Measurements from ENCODE around the gene OTUD4.
A peak's percentile ranks its signal among the peaks of the same experiment; 100 is the strongest.
"Not testable (repeated sequence)": the region's sequence is repeated elsewhere in the genome, so short reads cannot be mapped to it uniquely, and the experiment has no call there.

Gene OTUD4, protein sequence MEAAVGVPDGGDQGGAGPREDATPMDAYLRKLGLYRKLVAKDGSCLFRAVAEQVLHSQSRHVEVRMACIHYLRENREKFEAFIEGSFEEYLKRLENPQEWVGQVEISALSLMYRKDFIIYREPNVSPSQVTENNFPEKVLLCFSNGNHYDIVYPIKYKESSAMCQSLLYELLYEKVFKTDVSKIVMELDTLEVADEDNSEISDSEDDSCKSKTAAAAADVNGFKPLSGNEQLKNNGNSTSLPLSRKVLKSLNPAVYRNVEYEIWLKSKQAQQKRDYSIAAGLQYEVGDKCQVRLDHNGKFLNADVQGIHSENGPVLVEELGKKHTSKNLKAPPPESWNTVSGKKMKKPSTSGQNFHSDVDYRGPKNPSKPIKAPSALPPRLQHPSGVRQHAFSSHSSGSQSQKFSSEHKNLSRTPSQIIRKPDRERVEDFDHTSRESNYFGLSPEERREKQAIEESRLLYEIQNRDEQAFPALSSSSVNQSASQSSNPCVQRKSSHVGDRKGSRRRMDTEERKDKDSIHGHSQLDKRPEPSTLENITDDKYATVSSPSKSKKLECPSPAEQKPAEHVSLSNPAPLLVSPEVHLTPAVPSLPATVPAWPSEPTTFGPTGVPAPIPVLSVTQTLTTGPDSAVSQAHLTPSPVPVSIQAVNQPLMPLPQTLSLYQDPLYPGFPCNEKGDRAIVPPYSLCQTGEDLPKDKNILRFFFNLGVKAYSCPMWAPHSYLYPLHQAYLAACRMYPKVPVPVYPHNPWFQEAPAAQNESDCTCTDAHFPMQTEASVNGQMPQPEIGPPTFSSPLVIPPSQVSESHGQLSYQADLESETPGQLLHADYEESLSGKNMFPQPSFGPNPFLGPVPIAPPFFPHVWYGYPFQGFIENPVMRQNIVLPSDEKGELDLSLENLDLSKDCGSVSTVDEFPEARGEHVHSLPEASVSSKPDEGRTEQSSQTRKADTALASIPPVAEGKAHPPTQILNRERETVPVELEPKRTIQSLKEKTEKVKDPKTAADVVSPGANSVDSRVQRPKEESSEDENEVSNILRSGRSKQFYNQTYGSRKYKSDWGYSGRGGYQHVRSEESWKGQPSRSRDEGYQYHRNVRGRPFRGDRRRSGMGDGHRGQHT

GRCh38 chr4:145180298-145181090 lies at the start of gene OTUD4:
TSS of gene OTUD4 (minus strand) at chr4:145180589. CDS start at chr4:145179973, 616 bp downstream.
- DNase-seq (ENCODE audit: low read depth, low spot score) = peak; percentile 83

DNA sequence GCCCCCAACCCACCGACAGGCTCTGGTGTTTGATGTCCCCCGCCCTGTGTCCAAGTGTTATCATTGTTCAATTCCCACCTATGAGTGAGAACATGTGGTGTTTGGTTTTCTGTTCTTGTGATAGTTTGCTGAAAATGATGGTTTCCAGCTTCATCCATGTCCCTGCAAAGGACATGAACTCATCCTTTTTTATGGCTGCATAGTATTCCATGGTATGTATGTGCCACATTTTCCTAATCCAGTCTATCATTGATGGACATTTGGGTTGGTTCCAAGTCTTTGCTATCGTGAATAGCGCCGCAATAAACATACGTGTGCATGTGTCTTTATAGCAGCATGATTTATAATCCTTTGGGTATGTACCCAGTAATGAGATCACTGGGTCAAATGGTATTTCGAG lies 42.8 kb upstream of the OTUD4 start:
- DNase-seq (ENCODE audit: low read depth, low spot score) = not testable (repeated sequence)

DNA sequence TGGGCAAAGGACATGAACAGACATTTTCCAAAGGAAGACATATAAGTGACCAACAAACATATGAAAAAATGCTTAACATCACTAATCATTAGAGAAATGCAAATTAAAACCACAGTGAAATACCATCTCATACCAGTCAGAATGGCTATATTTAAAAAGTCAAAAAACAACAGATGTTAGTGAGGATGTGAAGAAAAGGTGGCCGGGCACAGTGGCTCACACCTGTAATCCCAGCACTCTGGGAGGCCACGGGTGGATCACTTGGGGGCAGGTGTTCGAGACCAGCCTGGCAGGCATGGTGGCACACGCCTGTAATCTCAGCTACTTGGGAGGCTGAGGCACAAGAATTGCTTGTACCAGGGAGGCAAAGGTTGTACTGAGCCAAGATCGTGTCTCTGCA lies 41.1 kb upstream of the OTUD4 start:
- not testable (repeated sequence) for DNase-seq (ENCODE audit: low read depth, low spot score)

GRCh38 chr4:145219090-145219489 lies 38.7 kb upstream of the OTUD4 start:
- DNase-seq (ENCODE audit: low read depth, low spot score) = no peak

DNA sequence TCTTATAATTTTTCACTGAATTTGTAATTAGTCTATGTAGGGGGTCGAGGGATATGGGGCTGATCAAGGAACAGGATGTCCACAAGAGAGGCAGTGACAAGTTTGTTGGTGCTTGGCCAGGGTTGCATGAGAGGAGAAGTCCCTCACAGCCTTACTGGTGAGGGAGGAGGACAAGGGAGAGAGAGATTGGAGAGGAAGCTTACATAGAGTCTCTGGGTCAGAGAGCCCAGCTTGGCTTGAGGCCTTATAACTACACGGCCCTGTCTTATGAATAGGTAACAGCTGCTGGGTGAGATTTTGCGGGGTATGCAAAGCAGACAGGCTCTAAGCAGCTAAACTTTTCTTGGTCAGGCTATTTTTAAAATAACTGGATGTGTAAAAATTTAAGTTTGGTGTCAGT lies 37.9 kb upstream of the OTUD4 start:
- no peak for DNase-seq (ENCODE audit: low read depth, low spot score)

DNA sequence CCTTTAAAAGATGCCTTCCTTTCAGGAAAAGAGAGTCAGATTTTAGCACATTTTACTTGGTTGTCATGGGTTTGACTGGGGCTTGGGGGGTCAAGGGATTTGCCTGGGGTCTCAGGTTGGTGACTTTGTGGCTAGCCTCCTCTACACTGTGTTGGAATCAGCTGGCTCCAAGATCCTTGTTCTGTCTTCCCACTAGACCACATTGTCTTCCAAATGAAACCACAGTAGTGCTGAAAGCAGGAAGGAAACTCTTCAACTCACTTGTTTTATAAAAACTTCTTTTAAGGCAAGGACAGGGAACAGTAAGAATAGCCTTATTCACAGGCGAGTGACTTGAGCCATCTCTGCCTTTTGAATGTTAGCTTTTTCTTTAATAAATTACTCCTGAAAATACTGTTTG lies 37.0 kb upstream of the OTUD4 start:
- DNase-seq (ENCODE audit: low read depth, low spot score) = no peak

- DNase-seq (ENCODE audit: low read depth, low spot score) = peak; percentile 20
These were observed 36.1 kb upstream of the OTUD4 start for GRCh38 chr4:145216535-145216934.

DNA sequence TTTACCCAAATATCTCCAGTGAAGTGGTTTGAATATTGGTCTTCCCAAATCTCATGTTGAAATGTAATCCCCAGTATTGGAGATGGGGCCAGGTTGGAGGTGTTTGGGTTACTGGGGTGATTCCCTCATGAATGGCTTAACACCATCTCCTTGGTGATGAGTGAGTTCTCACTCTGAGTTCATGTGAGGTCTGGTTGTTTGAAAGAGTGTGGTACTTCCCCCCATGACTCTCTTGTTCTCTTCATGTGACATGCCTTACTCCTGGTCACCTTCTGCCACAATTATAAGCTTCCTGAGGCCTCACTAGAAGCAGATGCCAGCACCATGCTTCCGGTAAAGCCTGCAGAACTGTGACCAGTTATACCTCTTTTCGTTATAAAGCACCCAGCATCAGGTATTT lies 32.9 kb upstream of the OTUD4 start:
- no peak for DNase-seq (ENCODE audit: low read depth, low spot score)

DNA sequence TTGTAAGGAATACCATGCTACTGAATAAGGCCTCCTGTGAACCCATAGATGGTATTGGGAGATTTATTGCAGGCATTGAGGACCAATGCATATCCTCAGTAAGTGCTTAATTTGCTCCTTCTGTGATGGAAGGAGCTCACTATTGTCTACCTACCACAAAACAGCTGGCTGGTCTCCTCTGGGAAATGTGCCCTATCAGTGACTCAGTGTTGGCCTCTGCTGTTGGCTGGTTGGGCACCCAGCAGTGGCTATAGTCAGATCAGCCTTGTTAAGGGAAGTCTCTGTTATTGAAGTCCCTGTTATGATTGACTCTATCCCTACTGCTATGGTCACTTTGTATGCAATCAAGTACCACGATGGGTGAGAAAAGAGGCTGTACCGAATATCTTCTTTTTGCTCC lies 27.5 kb upstream of the OTUD4 start:
- DNase-seq (ENCODE audit: low read depth, low spot score) = no peak

GRCh38 chr4:145203410-145203809 lies 23.0 kb upstream of the OTUD4 start:
- no peak for DNase-seq (ENCODE audit: low read depth, low spot score)

- no peak for DNase-seq (ENCODE audit: low read depth, low spot score)
These were observed 20.0 kb upstream of the OTUD4 start for GRCh38 chr4:145200366-145200765.

DNA sequence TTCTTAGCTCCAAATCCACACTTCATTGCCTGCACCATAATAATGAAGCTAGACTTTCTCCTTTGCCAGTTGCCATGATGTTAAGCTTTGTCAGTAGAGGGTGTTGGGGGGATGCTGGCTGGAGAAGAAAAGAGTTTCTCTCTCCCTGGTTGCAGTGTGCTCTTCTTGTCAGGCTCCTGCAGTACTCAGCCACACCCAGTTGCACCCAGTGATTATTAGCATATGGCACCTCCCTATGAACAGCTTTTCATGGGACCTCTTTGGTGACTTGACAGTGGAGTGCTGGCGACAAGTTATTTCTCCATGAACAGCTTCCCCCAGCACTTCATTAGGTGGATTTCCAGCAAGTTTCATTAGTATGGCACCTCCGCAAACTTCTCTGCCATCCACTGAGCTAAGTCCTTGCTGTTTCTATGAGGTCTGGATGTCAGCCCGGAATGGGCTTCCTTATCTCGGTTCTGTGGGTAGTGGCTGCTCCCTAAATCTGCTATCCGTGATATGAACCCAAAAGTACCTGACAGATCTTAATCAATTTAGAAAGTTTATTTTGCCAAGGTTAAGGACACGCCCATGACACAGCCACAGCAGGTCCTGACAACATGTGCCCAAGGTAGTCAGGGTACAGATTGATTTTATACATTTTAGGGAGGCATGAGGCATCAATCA lies 18.8 kb upstream of the OTUD4 start:
- DNase-seq (ENCODE audit: low read depth, low spot score) = no peak

DNA sequence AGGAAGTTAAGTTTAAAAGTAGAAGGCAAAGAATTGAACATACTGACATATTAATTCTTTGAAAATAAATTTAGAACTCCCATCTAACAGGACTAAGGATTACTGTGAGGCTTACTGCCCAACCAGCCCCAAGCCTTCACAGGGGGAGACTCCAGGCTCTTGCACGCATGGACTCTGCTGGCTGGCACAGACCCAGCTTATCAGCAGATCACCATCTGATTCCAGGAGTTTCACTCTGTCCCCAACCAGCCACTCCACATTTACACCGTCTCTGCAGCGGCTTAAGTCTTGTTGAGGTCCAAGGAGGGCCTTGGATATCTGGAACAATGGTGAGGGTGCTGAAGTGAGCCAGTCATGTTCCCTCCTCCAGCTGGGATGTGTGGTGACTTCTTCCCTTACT lies 16.4 kb upstream of the OTUD4 start:
- no peak for DNase-seq (ENCODE audit: low read depth, low spot score)

- no peak for DNase-seq (ENCODE audit: low read depth, low spot score)
These were observed 15.0 kb upstream of the OTUD4 start for GRCh38 chr4:145195167-145195952.

GRCh38 chr4:145189981-145190380 lies 9.6 kb upstream of the OTUD4 start:
- no peak for DNase-seq (ENCODE audit: low read depth, low spot score)

GRCh38 chr4:145186729-145187128 lies 6.3 kb upstream of the OTUD4 start:
- DNase-seq (ENCODE audit: low read depth, low spot score) = no peak

- no peak for DNase-seq (ENCODE audit: low read depth, low spot score)
These were observed 3.2 kb upstream of the OTUD4 start for GRCh38 chr4:145183581-145183980.

- no peak for DNase-seq (ENCODE audit: low read depth, low spot score)
These were observed 2.6 kb upstream of the OTUD4 start for GRCh38 chr4:145183023-145183422.

DNA sequence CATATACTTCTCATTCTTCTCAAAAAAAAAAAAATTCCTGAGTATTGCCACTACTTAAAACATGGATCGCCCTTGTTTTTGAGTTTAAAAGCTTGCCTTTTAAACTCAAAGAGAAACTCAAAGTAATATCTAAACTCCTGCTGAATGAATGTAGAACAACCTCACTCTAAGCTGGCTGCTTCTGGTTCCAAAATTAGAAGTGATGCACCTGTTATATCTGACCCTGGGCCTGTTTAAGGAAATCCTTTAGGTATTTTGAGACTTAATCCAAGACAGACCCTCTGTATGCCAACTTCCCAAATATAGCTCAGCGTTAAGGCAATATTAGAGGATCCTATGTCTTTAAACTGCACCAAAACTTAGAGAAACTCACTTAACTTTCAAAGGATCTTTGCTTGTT lies 1.8 kb upstream of the OTUD4 start:
- DNase-seq (ENCODE audit: low read depth, low spot score) = no peak

DNA sequence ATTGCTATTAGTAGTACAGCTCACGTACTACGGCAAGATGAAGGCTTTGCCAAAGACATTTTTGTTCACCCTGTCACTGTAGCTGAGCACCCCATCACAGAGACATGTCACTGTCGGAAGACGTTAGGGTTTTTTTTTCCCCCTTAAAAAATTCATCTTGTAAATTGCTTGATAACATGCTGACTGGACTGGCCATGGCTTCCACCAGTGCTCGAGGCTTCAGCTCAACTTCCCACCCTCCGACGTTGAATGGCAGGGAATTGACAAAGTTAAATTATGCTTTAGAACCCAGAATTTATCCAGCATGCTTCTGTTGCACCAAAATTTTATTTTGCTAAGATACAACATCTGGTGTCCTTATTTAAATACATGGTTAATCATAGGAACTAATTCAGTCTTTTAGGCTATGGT lies 707 bp upstream of the OTUD4 start:
- no peak for DNase-seq (ENCODE audit: low read depth, low spot score)
